Muscle of leg (tissue), 11 donors: Measurements from ENCODE around the gene STK10. TPM values are rescaled to one million over a fixed set of nuclear protein-coding genes. Genes with fewer than 3 reads are reported as not detected.
A peak's percentile ranks its signal among the peaks of the same experiment; 100 is the strongest.

ENCODE experiments used
- DNase-seq: peaks from one replicate; pipeline ENCODE4 v3.0.0; 2013
- H3K27ac ChIP-seq: one replicate; pipeline ENCODE4 v1.5.1; 2013; ENCODE audit warnings: mild to moderate bottlenecking, low read length, control low read depth
- H3K27me3 ChIP-seq: one replicate; pipeline ENCODE4 v1.6.1; 2013; ENCODE audit warnings: low read length; ENCODE audit not compliant: control insufficient read depth, insufficient read depth
- H3K36me3 ChIP-seq: one replicate; pipeline ENCODE4 v1.6.1; 2013; ENCODE audit warnings: low read length; ENCODE audit not compliant: control insufficient read depth, insufficient read depth
- H3K4me1 ChIP-seq: one replicate; pipeline ENCODE4 v1.6.1; 2013; ENCODE audit warnings: low read length; ENCODE audit not compliant: control insufficient read depth, insufficient read depth
- H3K4me3 ChIP-seq: one replicate; pipeline ENCODE4 v1.5.1; 2013; ENCODE audit warnings: low read length, control low read depth
- H3K9me3 ChIP-seq: replicated peaks from 2 replicates; pipeline ENCODE4 v1.6.1; 2013; ENCODE audit warnings: low read depth, low read length; ENCODE audit not compliant: control insufficient read depth
- WGBS: methylation state at CpG from one replicate; pipeline ENCODE4 v1.1.5; 2013; ENCODE audit warnings: missing lambda C conversion rate; ENCODE audit not compliant: insufficient coverage; 5-methylcytosine and 5-hydroxymethylcytosine counted together
- polyA plus RNA-seq, 8 donors: library from polyadenylated mRNA; unstranded; fragments of 120-200 nt; gene quantifications; one replicate each; pipeline versions ENCODE4 v1.2.1 to v1.2.3, GENCODE V29; 2013; ENCODE audit warnings: inconsistent platforms in 1 of 8, low replicate concordance in 1 of 8; ENCODE audit not compliant: insufficient read length in 8 of 8, insufficient read depth in 1 of 8
- total RNA-seq: library from RNA; stranded (reverse); fragments of 120-200 nt; gene quantifications from one replicate; pipeline ENCODE4 v1.2.4, GENCODE V29; 2013

Gene STK10
- total and polyA plus RNA-seq, 9 donors = 12.5 to 21.9 (median 18.8) TPM

DNA sequence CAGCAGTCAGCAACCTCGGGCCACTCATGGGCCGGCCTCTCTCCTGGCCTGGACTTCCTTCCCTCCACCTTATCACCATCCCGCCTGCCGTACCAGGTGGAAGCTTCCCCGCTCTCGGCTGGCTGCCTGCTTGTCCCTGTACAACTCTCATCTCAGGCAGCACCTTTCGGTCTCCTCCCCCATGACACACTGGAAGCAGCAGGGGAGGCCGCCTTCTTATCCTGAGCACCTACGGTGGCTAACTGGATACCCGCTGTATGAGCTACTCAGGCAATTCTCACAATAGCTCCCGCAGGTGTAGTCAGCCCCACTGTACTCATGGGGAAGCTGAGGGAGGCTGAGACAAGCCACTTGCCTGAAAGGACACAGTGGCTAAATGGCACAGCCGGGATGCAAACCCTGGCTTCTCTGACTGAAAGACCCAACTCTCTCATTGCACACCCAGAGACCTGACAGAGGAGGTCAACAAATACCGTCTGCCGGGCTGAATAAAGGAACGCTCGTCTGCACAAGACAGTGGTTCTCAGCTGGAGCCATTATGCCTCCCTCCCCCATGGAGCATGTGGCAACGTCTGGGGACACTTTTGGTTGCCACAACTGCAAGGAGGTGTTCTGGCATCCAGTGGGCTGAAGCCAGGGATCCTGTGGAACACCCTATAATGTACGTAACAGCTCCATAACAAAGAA is 9.6 kb downstream of the STK10 start:
- Histone ChIP-seq H3K36me3 (peaks cover 2% of the 10 kb centered on the region), H3K4me1 (peaks cover 28% of the 10 kb centered on the region), H3K4me3 (no peak overlapping the region), H3K27ac (peak overlapping the region; percentile 29), H3K9me3 (no peaks in the 10 kb centered on the region), H3K27me3 (no peaks in the 10 kb centered on the region)
- 74% methylated on average over 10 of the region's 18 CpGs for WGBS
- DNase-seq = no peak

- Histone ChIP-seq H3K9me3 (no peaks in the 10 kb centered on the region), H3K27me3 (no peaks in the 10 kb centered on the region), H3K4me3 (no peak overlapping the region), H3K4me1 (peaks cover 28% of the 10 kb centered on the region), H3K36me3 (peaks cover 6% of the 10 kb centered on the region), H3K27ac (no peak overlapping the region)
- 92% methylated on average over 3 of the region's 7 CpGs for WGBS
- DNase-seq = no peak
Measured at GRCh38 chr5:172177176-172177575, 10.8 kb downstream of the STK10 start.

- Histone ChIP-seq H3K9me3 (no peaks in the 10 kb centered on the region), H3K36me3 (peaks cover 9% of the 10 kb centered on the region), H3K27ac (no peak overlapping the region), H3K4me3 (no peak overlapping the region), H3K27me3 (no peaks in the 10 kb centered on the region), H3K4me1 (peaks cover 30% of the 10 kb centered on the region)
- WGBS = 62% methylated on average over 7 of the region's 7 CpGs
- DNase-seq = peak; percentile 58
Measured at GRCh38 chr5:172175263-172175719, 12.7 kb downstream of the STK10 start.

DNA sequence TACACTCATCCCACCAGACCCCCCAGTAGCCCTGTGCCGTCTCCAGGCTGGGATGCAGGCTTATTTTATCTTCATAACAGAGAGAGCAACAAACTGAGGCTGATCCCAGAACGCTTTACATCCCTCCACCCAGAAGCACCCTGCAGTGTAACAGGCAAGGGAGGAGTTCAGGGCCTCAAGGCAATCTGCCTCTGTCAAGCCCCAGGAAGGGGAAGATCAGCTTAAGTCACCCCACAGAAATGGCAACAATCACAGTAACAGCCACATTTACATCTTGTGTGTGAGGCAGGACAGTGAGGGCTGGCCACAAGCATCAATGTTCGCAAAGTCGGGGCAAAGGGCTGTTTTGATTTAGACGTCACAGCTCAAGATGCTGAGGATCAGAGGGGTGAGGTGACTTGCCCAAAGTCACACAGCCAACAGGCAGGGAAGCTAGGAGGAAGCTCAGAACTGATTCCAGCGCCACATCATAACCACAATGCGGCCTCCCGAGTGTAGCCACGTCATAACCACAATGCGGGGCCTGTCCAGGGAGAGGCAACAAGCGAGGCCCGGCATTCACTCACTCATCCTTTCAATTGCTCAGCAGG is 14.4 kb downstream of the STK10 start:
- Histone ChIP-seq H3K4me1 (peaks cover 23% of the 10 kb centered on the region), H3K27ac (no peak overlapping the region), H3K9me3 (no peaks in the 10 kb centered on the region), H3K36me3 (peaks cover 10% of the 10 kb centered on the region), H3K4me3 (no peak overlapping the region), H3K27me3 (no peaks in the 10 kb centered on the region)
- 86% methylated on average over 3 of the region's 12 CpGs for WGBS
- no peak for DNase-seq

GRCh38 chr5:172172912-172173563 is 15.0 kb downstream of the STK10 start:
- 82% methylated on average over 7 of the region's 12 CpGs for WGBS
- Histone ChIP-seq H3K4me1 (peaks cover 29% of the 10 kb centered on the region), H3K27ac (no peak overlapping the region)

DNA sequence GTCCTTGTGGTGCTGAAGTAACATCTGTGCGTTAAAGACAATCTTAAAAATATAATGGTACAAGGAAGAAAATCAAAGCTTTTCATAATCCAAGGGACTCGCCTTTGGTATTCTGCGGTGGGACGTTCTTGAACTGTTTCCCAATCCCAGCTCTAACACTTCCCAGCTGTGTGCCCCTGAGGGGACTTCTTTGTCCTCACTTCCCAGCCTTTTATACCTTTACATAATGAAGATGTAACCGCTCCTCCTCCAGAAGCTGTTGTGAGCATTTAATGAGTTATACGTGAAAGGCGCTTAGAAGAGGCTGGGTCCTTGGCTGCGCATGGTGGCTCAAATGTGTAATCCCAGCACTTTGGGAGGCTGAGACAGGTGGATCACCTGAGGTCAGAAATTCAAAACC is 16.9 kb downstream of the STK10 start:
- WGBS = no CpG with 5 or more reads among the region's 8 CpGs
- peaks cover 40% of the 10 kb centered on the region for H3K4me1 ChIP-seq
- no peak overlapping the region for H3K27ac ChIP-seq

More at GRCh38 chr5:172172912-172173563, 15.0 kb downstream of the STK10 start:
- H3K9me3 ChIP-seq = no peaks in the 10 kb centered on the region
- peaks cover 10% of the 10 kb centered on the region for H3K36me3 ChIP-seq
- H3K27me3 ChIP-seq = no peaks in the 10 kb centered on the region
- no peak for DNase-seq
- H3K4me3 ChIP-seq = no peak overlapping the region

DNA sequence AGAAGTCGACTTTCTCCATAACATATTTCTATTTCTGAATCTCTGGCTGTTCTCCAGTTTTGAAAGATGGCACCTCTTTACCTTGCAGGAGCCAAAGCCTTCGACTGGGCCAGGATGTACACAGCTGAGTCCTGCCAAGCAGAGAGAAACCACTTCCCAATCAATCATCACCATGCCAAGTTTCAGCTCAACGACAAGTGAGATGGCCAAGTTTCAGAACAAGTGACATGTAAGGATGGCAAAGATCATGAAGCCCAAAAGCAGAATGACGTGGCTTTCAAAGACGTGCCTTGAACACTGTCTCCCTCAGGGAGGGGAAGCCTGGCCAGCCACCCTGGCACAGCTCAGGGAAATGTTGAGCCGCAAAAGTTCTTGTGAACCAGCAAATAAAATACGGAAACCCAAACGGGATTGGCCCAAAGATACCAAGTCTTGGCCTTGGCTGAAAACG is 17.7 kb downstream of the STK10 start:
- 83% methylated on average over 7 of the region's 9 CpGs for WGBS
- DNase-seq = no peak
- peaks cover 10% of the 10 kb centered on the region for H3K36me3 ChIP-seq
- H3K9me3 ChIP-seq = no peaks in the 10 kb centered on the region
- H3K4me1 ChIP-seq = peaks cover 42% of the 10 kb centered on the region
- no peak overlapping the region for H3K27ac ChIP-seq
- H3K4me3 ChIP-seq = no peak overlapping the region
- H3K27me3 ChIP-seq = no peaks in the 10 kb centered on the region

More for the DNA sequence above, 16.9 kb downstream of the STK10 start:
- Histone ChIP-seq H3K36me3 (peaks cover 10% of the 10 kb centered on the region), H3K9me3 (no peaks in the 10 kb centered on the region), H3K27me3 (no peaks in the 10 kb centered on the region), H3K4me3 (no peak overlapping the region)
- DNase-seq = no peak

- Histone ChIP-seq H3K27ac (no peak overlapping the region), H3K9me3 (no peaks in the 10 kb centered on the region), H3K4me3 (no peak overlapping the region), H3K27me3 (no peaks in the 10 kb centered on the region), H3K4me1 (peaks cover 46% of the 10 kb centered on the region), H3K36me3 (peaks cover 10% of the 10 kb centered on the region)
- 92% methylated on average over 2 of the region's 2 CpGs for WGBS
- no peak for DNase-seq
Measured at GRCh38 chr5:172169216-172169615, 18.8 kb downstream of the STK10 start.

DNA sequence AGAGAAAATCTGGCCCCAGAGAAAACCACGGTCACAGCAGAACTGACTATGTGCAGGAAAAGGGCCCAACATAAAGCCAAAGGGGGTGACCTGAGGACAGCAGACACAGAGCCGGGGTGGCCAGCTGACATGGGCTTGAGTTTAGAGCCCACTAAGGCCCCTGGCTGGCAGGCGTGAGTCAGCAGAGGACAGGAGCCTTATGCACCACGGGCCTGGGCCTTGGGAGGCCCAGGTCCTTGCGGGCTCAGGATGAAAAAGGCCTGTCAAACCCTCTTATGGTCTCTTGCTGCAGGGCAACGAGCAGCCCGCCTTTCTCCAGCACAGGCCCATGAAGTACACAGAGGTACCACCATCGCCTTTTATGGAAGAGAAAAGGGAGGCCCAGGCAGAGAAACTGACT is 19.7 kb downstream of the STK10 start:
- no peak for DNase-seq
- H3K4me1 ChIP-seq = peaks cover 54% of the 10 kb centered on the region
- peak overlapping the region; percentile 69 for H3K27ac ChIP-seq
- WGBS = 58% methylated on average over 8 of the region's 8 CpGs
- H3K9me3 ChIP-seq = no peaks in the 10 kb centered on the region
- H3K4me3 ChIP-seq = no peak overlapping the region
- H3K27me3 ChIP-seq = no peaks in the 10 kb centered on the region
- peaks cover 8% of the 10 kb centered on the region for H3K36me3 ChIP-seq

DNA sequence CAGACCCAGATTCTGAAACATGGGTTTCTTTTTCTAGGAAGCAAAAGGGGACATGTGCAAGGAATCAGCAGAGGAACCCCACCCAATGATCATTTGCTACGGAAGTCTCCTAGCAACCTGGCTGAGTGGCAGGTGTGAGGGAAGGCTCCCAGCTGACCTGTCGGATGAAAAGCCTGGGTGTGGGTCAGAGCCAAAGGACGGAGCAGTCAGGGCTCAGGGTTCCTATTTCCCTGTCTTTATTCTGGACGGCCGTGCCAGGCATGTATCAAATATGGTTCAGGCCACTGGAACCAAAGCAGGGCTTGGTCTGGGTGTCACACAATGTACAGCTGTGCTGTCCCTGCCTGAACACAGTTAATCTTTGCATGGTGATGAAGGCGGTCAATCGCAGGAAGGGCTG is 20.1 kb downstream of the STK10 start:
- Histone ChIP-seq H3K4me1 (peaks cover 58% of the 10 kb centered on the region), H3K36me3 (peaks cover 8% of the 10 kb centered on the region), H3K4me3 (no peak overlapping the region), H3K27ac (peak overlapping the region; percentile 69), H3K27me3 (no peaks in the 10 kb centered on the region), H3K9me3 (no peaks in the 10 kb centered on the region)
- 35% methylated on average over 7 of the region's 7 CpGs for WGBS
- DNase-seq = peak; percentile 61
